ENCODE results near the gene LRRC3.

GRCh38 chr21:44511219-44511937 lies 56.1 kb downstream of the LRRC3 start:
- TF ChIP-seq CTCF (conservative IDR thresholded peaks at IDR 0.05): no peak
- TF ChIP-seq EZH2 (IDR thresholded peaks at IDR 0.05; ENCODE audit: low read depth): no peak
